B cell (primary cell): Measurements from ENCODE around the gene VIPR2. TPM values are rescaled to one million over a fixed set of nuclear protein-coding genes. Genes with fewer than 3 reads are reported as not detected.

Experiments used
- ATAC-seq: fragments of 200-7000 bp; cut with Tn5 transposase; one replicate; pipeline ENCODE4 v1.10.0; 2021; ENCODE audit warnings: low read depth, mild to moderate bottlenecking, moderate number of reproducible peaks, moderate library complexity
- CTCF ChIA-PET: fragments of 350-600 bp; sonication (Branson Sonifier 250); formaldehyde crosslinking; loops from one replicate; lab custom pipeline; 2021; ENCODE audit warnings: antibody characterized with exemption, inconsistent platforms; lab: Charles Lee
- POLR2A ChIA-PET: fragments of 350-600 bp; sonication (Branson Sonifier 250); formaldehyde crosslinking; loops from one replicate; lab custom pipeline; 2021; ENCODE audit warnings: antibody characterized with exemption; lab: Charles Lee
- DNase-seq: peaks from one replicate; pipeline ENCODE4 v3.0.0; 2013
- H2AFZ ChIP-seq: 2 replicates; pipeline ENCODE4 v1.6.1; 2012; ENCODE audit warnings: mild to moderate bottlenecking, low read depth, low read length; ENCODE audit not compliant: insufficient read depth, poor library complexity, severe bottlenecking
- H3K27ac ChIP-seq, 2 donors: 1 replicate in 1 of 2; 2 replicates in 1 of 2; pipeline ENCODE4 v1.5.1; 2012 to 2013; ENCODE audit warnings: low read length in 2 of 2, mild to moderate bottlenecking in 2 of 2, moderate library complexity in 1 of 2
- H3K27me3 ChIP-seq, 4 experiments: fragments of 200-600 bp in 1 of 4; sonication (generic) in 1 of 4; replicated peaks in 1 of 4; 1 replicate in 2 of 4; 2 replicates in 2 of 4; pipeline versions ENCODE4 v1.6.1 to v1.7.0; 2013 to 2016; ENCODE audit warnings: low read length in 3 of 4, mild to moderate bottlenecking in 2 of 4, mixed read lengths in 1 of 4, moderate library complexity in 1 of 4; ENCODE audit not compliant: insufficient read depth in 4 of 4, control insufficient read depth in 3 of 4; ENCODE audit errors: control extremely low read depth in 1 of 4
- H3K36me3 ChIP-seq, 2 experiments: replicated peaks in 1 of 2; 1 replicate in 1 of 2; 2 replicates in 1 of 2; pipeline versions ENCODE4 v1.6.1 to v1.7.1; 2013; ENCODE audit warnings: low read length in 1 of 2; ENCODE audit not compliant: insufficient read depth in 2 of 2, control insufficient read depth in 1 of 2; ENCODE audit errors: control extremely low read depth in 1 of 2, extremely low read depth in 1 of 2
- H3K4me1 ChIP-seq, 2 donors: fragments of 200-600 bp in 1 of 2; sonication (generic) in 1 of 2; 1 replicate in 1 of 2; 2 replicates in 1 of 2; pipeline versions ENCODE4 v1.5.1 to v1.6.1; 2013 to 2017; ENCODE audit warnings: low read length in 2 of 2; ENCODE audit not compliant: control insufficient read depth in 2 of 2, insufficient read depth in 2 of 2
- H3K4me2 ChIP-seq: replicated peaks from 2 replicates; pipeline ENCODE3; 2012; ENCODE audit warnings: mild to moderate bottlenecking, low read depth, low read length; ENCODE audit not compliant: poor library complexity, severe bottlenecking
- H3K4me3 ChIP-seq, 5 experiments: fragments of 200-600 bp in 1 of 5; sonication (generic) in 1 of 5; 1 replicate in 3 of 5; 2 replicates in 2 of 5; pipeline versions ENCODE4 v1.5.1 to v1.7.0; 2011 to 2016; ENCODE audit warnings: low read length in 4 of 5, mild to moderate bottlenecking in 4 of 5, low read depth in 2 of 5, control low read depth in 1 of 5, moderate library complexity in 1 of 5; ENCODE audit not compliant: insufficient read depth in 1 of 5; ENCODE audit errors: control extremely low read depth in 1 of 5, extremely low read depth in 1 of 5
- H3K79me2 ChIP-seq: fragments of 200-600 bp; sonication (generic); one replicate; pipeline ENCODE4 v1.6.0; 2016; ENCODE audit warnings: low read length; ENCODE audit not compliant: control insufficient read depth, insufficient read depth
- H3K9ac ChIP-seq: fragments of 200-600 bp; sonication (generic); 2 replicates; pipeline ENCODE4 v1.6.1; 2017; ENCODE audit warnings: mild to moderate bottlenecking, low read length, moderate library complexity
- H3K9me3 ChIP-seq, 3 donors: one replicate each; pipeline versions ENCODE4 v1.6.1 to v1.7.1; 2013; ENCODE audit warnings: low read length in 2 of 3; ENCODE audit not compliant: control insufficient read depth in 2 of 3, insufficient read depth in 1 of 3; ENCODE audit errors: control extremely low read depth in 1 of 3
- H4K20me1 ChIP-seq: 2 replicates; pipeline ENCODE4 v1.6.0; 2012; ENCODE audit warnings: mild to moderate bottlenecking, low read length; ENCODE audit not compliant: insufficient read depth, control insufficient read depth, poor library complexity, severe bottlenecking
- H3K27ac Mint-ChIP-seq: one replicate; pipeline ENCODE4 v1.8.0; 2021; ENCODE audit warnings: mixed read lengths
- H3K27me3 Mint-ChIP-seq: one replicate; pipeline ENCODE4 v1.8.0; 2021; ENCODE audit warnings: mixed read lengths
- H3K4me1 Mint-ChIP-seq: one replicate; pipeline ENCODE4 v1.8.0; 2021; ENCODE audit warnings: mixed read lengths
- H3K4me3 Mint-ChIP-seq: one replicate; pipeline ENCODE4 v1.8.0; 2021; ENCODE audit warnings: mixed read lengths
- H3K9me3 Mint-ChIP-seq: one replicate; pipeline ENCODE4 v1.8.0; 2022; ENCODE audit warnings: mixed read lengths; ENCODE audit not compliant: insufficient read depth
- CTCF ChIP-seq: fragments of 200-600 bp; IDR thresholded peaks from one replicate; pipeline ENCODE4 v1.8.0; 2022; ENCODE audit warnings: antibody characterized with exemption, mild to moderate bottlenecking
- EZH2 ChIP-seq: IDR thresholded peaks from 2 replicates; pipeline ENCODE4 v1.6.1; 2012; ENCODE audit warnings: borderline replicate concordance, low read depth, mild to moderate bottlenecking, moderate library complexity, low read length; ENCODE audit not compliant: insufficient read depth, poor library complexity, severe bottlenecking
- WGBS: methylation state at CpG from one replicate; pipeline ENCODE4 v1.1.5; 2013; ENCODE audit warnings: missing lambda C conversion rate; ENCODE audit not compliant: insufficient coverage; 5-methylcytosine and 5-hydroxymethylcytosine counted together
- intact Hi-C: fragments of 100-400 bp; cut with micrococcal nuclease; formaldehyde crosslinking; loops from one replicate; pipeline ENCODE4 v1.10.0; 2022
- polyA plus RNA-seq: library from polyadenylated mRNA; depleted of rRNA; stranded (reverse); fragments of >200 nt; gene quantifications from 2 replicates; pipeline ENCODE4 v1.2.3, GENCODE V29; 2012
- total RNA-seq, 2 donors: library from RNA; stranded (reverse); fragments of 120-200 nt in 1 of 2; gene quantifications; 1 replicate in 1 of 2; 2 replicates in 1 of 2; pipeline versions ENCODE4 v1.2.3 to v1.2.4, GENCODE V29; 2013 to 2022

VIPR2 gene
- total and polyA plus RNA-seq, 2 donors (not counting 1 experiment from before 2014, with no cell fraction given), result not detected

- Histone ChIP-seq H3K27ac (no peak overlapping the region), H4K20me1 (no peaks in the 10 kb centered on the region), H3K9ac (no peak overlapping the region), H3K79me2 (no peaks in the 10 kb centered on the region), H3K9me3 (peaks cover 0 to 19% (median 0%) of the 10 kb centered on the region in 3 donors), H3K27me3 (peaks cover 0 to 29% (median 13%) of the 10 kb centered on the region in 4 experiments), H3K4me1 (peaks cover 3 to 9% of the 10 kb centered on the region in 2 donors), H3K4me2 (peak overlapping the region; percentile 44), H3K4me3 (peak overlapping the region in 1 of 5 experiments; percentile 17), H3K36me3 (no peaks in the 10 kb centered on the region), H2AFZ (peak overlapping the region; percentile 22)
- ChIA-PET POLR2A (no interaction called here), CTCF (no interaction called here)
- no peak for ATAC-seq
- TF ChIP-seq CTCF (no peak), EZH2 (no peak)
- intact Hi-C loops, result no loop called here
- no peak for DNase-seq
- WGBS, result 9% methylated on average over 26 of the region's 30 CpGs
- H3K4me3 Mint-ChIP-seq, result no peak overlapping the region
- peaks cover 24% of the 10 kb centered on the region for H3K27me3 Mint-ChIP-seq
- peaks cover 3% of the 10 kb centered on the region for H3K4me1 Mint-ChIP-seq
- H3K27ac Mint-ChIP-seq, result no peak overlapping the region
- no peaks in the 10 kb centered on the region for H3K9me3 Mint-ChIP-seq
Observed at GRCh38 chr7:159145490-159145855, 806 bp upstream of the VIPR2 start.

- H3K4me1 Mint-ChIP-seq, result peaks cover 3% of the 10 kb centered on the region
Observed at GRCh38 chr7:159143780-159144757, 598 bp downstream of the VIPR2 start.

More at GRCh38 chr7:159143780-159144757, 598 bp downstream of the VIPR2 start:
- WGBS, result 7% methylated on average over 97 of the region's 97 CpGs
- no peak overlapping the region for H3K27ac ChIP-seq
- H3K36me3 ChIP-seq, result no peaks in the 10 kb centered on the region
- ChIA-PET POLR2A (no interaction called here), CTCF (no interaction called here)
- TF ChIP-seq CTCF, result no peak
- TF ChIP-seq EZH2, result no peak
- no peaks in the 10 kb centered on the region for H3K79me2 ChIP-seq
- H3K4me2 ChIP-seq, result peak overlapping the region; percentile 47
- H3K4me1 ChIP-seq, result peaks cover 3 to 9% of the 10 kb centered on the region in 2 donors
- peak overlapping the region in 1 of 5 experiments; percentile 11 for H3K4me3 ChIP-seq
- Mint-ChIP-seq H3K27ac (no peak overlapping the region), H3K9me3 (no peaks in the 10 kb centered on the region), H3K4me3 (peak overlapping the region; percentile 6), H3K27me3 (peaks cover 25% of the 10 kb centered on the region)
- DNase-seq, result no peak
- ATAC-seq, result no peak
- H3K9ac ChIP-seq, result no peak overlapping the region
- no peak overlapping the region for H2AFZ ChIP-seq
- intact Hi-C loops, result no loop called here
- H3K9me3 ChIP-seq, result peaks cover 0 to 21% (median 0%) of the 10 kb centered on the region in 3 donors
- peaks cover 0 to 29% (median 13%) of the 10 kb centered on the region in 4 experiments for H3K27me3 ChIP-seq
- no peaks in the 10 kb centered on the region for H4K20me1 ChIP-seq
